K562 (cell line): ENCODE measurements around the gene YPEL2. TPM values are rescaled to one million over a fixed set of nuclear protein-coding genes. Genes with fewer than 3 reads are reported as not detected.

ENCODE experiments used
- ATAC-seq: fragments of 200-7000 bp; cut with Tn5 transposase; 3 replicates; pipeline ENCODE4 v1.9.1; 2020; ENCODE audit warnings: moderate library complexity
- BruUV-seq: library from RNA; stranded (reverse); fragments of 400-500 nt; replicated peaks from 2 replicates; lab custom pipeline; 2021; lab: Mats Ljungman, UMichigan
- CTCF ChIA-PET: fragments of 300-600 bp; formaldehyde crosslinking; extraction: SDS; loops from one replicate; lab custom pipeline; 2021; ENCODE audit warnings: low intra/inter-chr PET ratio; lab: Yijun Ruan, JAX
- POLR2A ChIA-PET: fragments of 300-600, 350-650 bp; sonication (Branson Sonifier 250); formaldehyde crosslinking; extraction: SDS; loops from one replicate; lab custom pipeline; 2021; ENCODE audit warnings: antibody characterized with exemption, inconsistent platforms; lab: Yijun Ruan, JAX
- DNase-seq, 4 experiments: peaks; one replicate each; pipeline versions ENCODE4 v3.0.0 to v3.0.0-alpha.2; 2011 to 2018; ENCODE audit warnings: low spot score in 3 of 4, mixed read lengths in 3 of 4; ENCODE audit errors: extremely low read depth in 1 of 4
- FAIRE-seq: peaks from 2 replicates; lab custom pipeline; 2011; peaks lifted over from hg19 to GRCh38; lab: Jason Lieb, UNC
- H2AFZ ChIP-seq: 2 replicates; pipeline ENCODE4 v1.6.0; 2011; ENCODE audit warnings: low read depth, low read length, control low read depth, inconsistent platforms
- H3K27ac ChIP-seq: fragments of 200-600 bp; 3 replicates; pipeline ENCODE4 v1.8.0; 2011; ENCODE audit warnings: low read depth, mild to moderate bottlenecking, control low read depth, inconsistent platforms, low read length, moderate library complexity, mixed read lengths; ENCODE audit errors: extremely low read depth
- H3K27me3 ChIP-seq, 2 experiments: fragments of 300-600 bp in 1 of 2; 2 replicates in 1 of 2; 3 replicates in 1 of 2; pipeline versions ENCODE4 v1.6.0 to v1.8.0; 2011; ENCODE audit warnings: inconsistent platforms in 2 of 2, low read length in 2 of 2, mild to moderate bottlenecking in 1 of 2, mixed read lengths in 1 of 2, moderate library complexity in 1 of 2; ENCODE audit not compliant: control insufficient read depth in 2 of 2, insufficient read depth in 2 of 2
- H3K36me3 ChIP-seq: fragments of 300-600 bp; 3 replicates; pipeline ENCODE4 v1.8.0; 2011; ENCODE audit warnings: mild to moderate bottlenecking, low read length, inconsistent platforms; ENCODE audit not compliant: control insufficient read depth, insufficient read depth
- H3K4me1 ChIP-seq, 2 experiments: fragments of 200-600 bp in 1 of 2; replicated peaks in 1 of 2; 2 replicates in 1 of 2; 3 replicates in 1 of 2; pipeline versions ENCODE4 v1.5.1 to v1.8.0; 2011; ENCODE audit warnings: inconsistent platforms in 2 of 2, low read length in 2 of 2, mild to moderate bottlenecking in 1 of 2, mixed read lengths in 1 of 2, moderate library complexity in 1 of 2; ENCODE audit not compliant: control insufficient read depth in 2 of 2, insufficient read depth in 2 of 2
- H3K4me2 ChIP-seq: 2 replicates; pipeline ENCODE4 v1.6.1; 2011; ENCODE audit warnings: low read length, control low read depth, inconsistent platforms, mixed read lengths; ENCODE audit not compliant: insufficient read depth
- H3K4me3 ChIP-seq: fragments of 200-600 bp; sonication (generic), shearing (Covaris generic); 2 replicates; pipeline ENCODE4 v1.5.1; 2016; ENCODE audit warnings: control low read depth, inconsistent platforms
- H3K79me2 ChIP-seq: fragments of 200-600 bp; 3 replicates; pipeline ENCODE4 v1.8.0; 2011; ENCODE audit warnings: low read length, inconsistent platforms; ENCODE audit not compliant: control insufficient read depth, insufficient read depth
- H3K9ac ChIP-seq, 2 experiments: 2 replicates each; pipeline versions ENCODE4 v1.6.0 to v1.6.1; 2011; ENCODE audit warnings: low read depth in 2 of 2, low read length in 2 of 2, control low read depth in 1 of 2, inconsistent platforms in 1 of 2, mild to moderate bottlenecking in 1 of 2, mixed read lengths in 1 of 2; ENCODE audit not compliant: insufficient read depth in 1 of 2
- H3K9me1 ChIP-seq: one replicate; pipeline ENCODE4 v1.6.0; 2011; ENCODE audit warnings: inconsistent platforms, mild to moderate bottlenecking, low read length, moderate library complexity; ENCODE audit not compliant: control insufficient read depth, insufficient read depth
- H3K9me3 ChIP-seq: replicated peaks from 2 replicates; pipeline ENCODE4 v1.5.1; 2011; ENCODE audit warnings: low read depth, low read length, inconsistent platforms; ENCODE audit not compliant: control insufficient read depth, insufficient read depth
- H4K20me1 ChIP-seq: replicated peaks from 2 replicates; pipeline ENCODE4 v1.6.1; 2011; ENCODE audit warnings: low read length, inconsistent platforms, mixed read lengths; ENCODE audit not compliant: control insufficient read depth, insufficient read depth
- CBFA2T2 ChIP-seq: fragments of 450-650 bp; conservative IDR thresholded peaks from 2 replicates; pipeline ENCODE4 v1.6.1; 2017; ENCODE audit warnings: mild to moderate bottlenecking
- ILK ChIP-seq: fragments of 450-650 bp; IDR thresholded peaks from 2 replicates; pipeline ENCODE4 v1.6.1; 2016; ENCODE audit warnings: missing genetic modification characterization, low read depth, mild to moderate bottlenecking, missing compliant biosample characterization, moderate library complexity, borderline replicate concordance
- MAFG ChIP-seq: fragments of 450-650 bp; conservative IDR thresholded peaks from 2 replicates; pipeline ENCODE4 v1.6.1; 2016; ENCODE audit warnings: missing genetic modification characterization, missing compliant biosample characterization
- MYBL2 ChIP-seq, 2 experiments: fragments of 450-650 bp in 1 of 2; sonication (generic) in 1 of 2; formaldehyde crosslinking in 1 of 2; IDR thresholded peaks; 2 replicates each; pipeline versions ENCODE4 v1.6.1 to v1.8.1; 2017 to 2022; ENCODE audit warnings: borderline replicate concordance in 1 of 2, inconsistent platforms in 1 of 2, low read depth in 1 of 2, mild to moderate bottlenecking in 1 of 2, missing genetic modification reagents in 1 of 2, moderate library complexity in 1 of 2
- PCBP1 ChIP-seq: fragments of 200-400 bp; formaldehyde crosslinking; IDR thresholded peaks from 2 replicates; pipeline ENCODE4 v1.6.1; 2018; ENCODE audit warnings: mild to moderate bottlenecking, low read depth, low read length; ENCODE audit not compliant: poor library complexity, severe bottlenecking
- PRPF4 ChIP-seq: fragments of 200-400 bp; formaldehyde crosslinking; IDR thresholded peaks from one replicate; pipeline ENCODE4 v1.6.1; 2017; ENCODE audit warnings: low read length, low read depth, mild to moderate bottlenecking; ENCODE audit not compliant: insufficient read depth, poor library complexity, severe bottlenecking
- SETDB1 ChIP-seq: IDR thresholded peaks from one replicate; pipeline ENCODE4 v1.6.1; 2012; ENCODE audit warnings: low read length, control low read depth, inconsistent platforms
- SMARCB1 ChIP-seq: IDR thresholded peaks from 2 replicates; pipeline ENCODE4 v1.6.1; 2011; ENCODE audit warnings: improper control_type of control experiment, low read depth; ENCODE audit not compliant: insufficient read length
- STAT6 ChIP-seq: sonication (generic); formaldehyde crosslinking; IDR thresholded peaks from 2 replicates; pipeline ENCODE4 v1.8.1; 2023; ENCODE audit warnings: mild to moderate bottlenecking, missing genetic modification reagents
- THAP7 ChIP-seq: fragments of 250-450 bp; sonication (Bioruptor Pico); IDR thresholded peaks from 2 replicates; pipeline ENCODE4 v1.5.0; 2021
- ZBTB26 ChIP-seq: fragments of 450-650 bp; formaldehyde crosslinking; IDR thresholded peaks from 2 replicates; pipeline ENCODE4 v1.4.0; 2022; ENCODE audit warnings: missing genetic modification characterization
- ZFP36 ChIP-seq: fragments of 150-350 bp; IDR thresholded peaks from 2 replicates; pipeline ENCODE4 v1.6.1; 2018; ENCODE audit warnings: low read length, low read depth; ENCODE audit not compliant: partially characterized antibody
- ZNF3 ChIP-seq: fragments of 250-450 bp; sonication (Bioruptor Pico); IDR thresholded peaks from 2 replicates; pipeline ENCODE4 v1.5.0; 2021; ENCODE audit warnings: mild to moderate bottlenecking, moderate library complexity
- ZNF431 ChIP-seq: sonication (generic); formaldehyde crosslinking; IDR thresholded peaks from 2 replicates; pipeline ENCODE4 v1.8.0; 2022; ENCODE audit warnings: mild to moderate bottlenecking, missing genetic modification reagents
- ZNF445 ChIP-seq: fragments of 250-450 bp; sonication (Bioruptor Pico); IDR thresholded peaks from 2 replicates; pipeline ENCODE4 v1.4.0; 2020; ENCODE audit warnings: low read depth, mild to moderate bottlenecking, moderate library complexity
- ZNF77 ChIP-seq: fragments of 250-450 bp; sonication (Bioruptor Pico); IDR thresholded peaks from 2 replicates; pipeline ENCODE4 v1.5.0; 2020
- WGBS: fragments of 100-300 bp; shearing (Covaris generic); methylation state at CpG from one replicate; pipeline ENCODE4 v1.1.6; 2016; ENCODE audit warnings: low coverage, mixed read lengths; ENCODE audit not compliant: insufficient coverage; ENCODE audit errors: missing lambda C conversion rate; 5-methylcytosine and 5-hydroxymethylcytosine counted together
- in situ Hi-C: fragments of 300-500 bp; cut with MboI; formaldehyde crosslinking; loops from 4 replicates; pipeline ENCODE4 v1.15.0; 2018; ENCODE audit warnings: inconsistent platforms, mixed read lengths
- intact Hi-C: fragments of 100-400 bp; cut with micrococcal nuclease; formaldehyde crosslinking; loops from 2 replicates; pipeline ENCODE4 v1.14.2; 2022
- polyA plus RNA-seq, 8 experiments: library from polyadenylated mRNA; depleted of rRNA in 4 of 8; stranded (reverse) in 5 of 8; unstranded in 3 of 8; fragments of >200 nt; fragmentation: Nextera tagmentation in 2 of 8; fragmentation: Illumina TruSeq in 1 of 8; extraction: Ambion mirVana in 2 of 8; extraction: Trizol in 1 of 8; gene quantifications; 2 replicates each; pipeline versions ENCODE4 v1.2.1 to v1.2.3, GENCODE V29; 2011 to 2014; ENCODE audit warnings: inconsistent platforms in 1 of 8, missing spikeins in 1 of 8
- total RNA-seq, 7 experiments: library from RNA; depleted of rRNA in 6 of 7; stranded (reverse); fragments of >200 nt in 6 of 7; fragmentation: Illumina TruSeq in 2 of 7; extraction: Trizol in 2 of 7; gene quantifications; 2 replicates each; pipeline versions ENCODE4 v1.2.1 to v1.2.3, GENCODE V29; 2011 to 2021; ENCODE audit warnings: low replicate concordance in 1 of 7

The YPEL2 gene
- total and polyA plus RNA-seq, 9 of the 15 experiments (the other 6 are each of a cell fraction or from before 2014, with no cell fraction given), result 0.11 to 2.4 (median 0.47) TPM

- TF ChIP-seq STAT6 (CRISPR knock-in tag), result no peak
- no peak for TF ChIP-seq ZNF77
Observed at GRCh38 chr17:59362811-59363205, 31.4 kb downstream of the YPEL2 start (continued).

- peaks cover 23% of the 10 kb centered on the region for H4K20me1 ChIP-seq
- 0% methylated on average over 3 of the region's 4 CpGs for WGBS
- ChIA-PET POLR2A (interaction anchor here (0.6 to 1.4 kb wide), 5 partner anchors 14 to 847 kb away, joined by 3 to 5 read pairs (median 3); no protein-coding TSS in a partner anchor), CTCF (no interaction called here)
- H2AFZ ChIP-seq, result no peak overlapping the region
- in situ Hi-C loops, result no loop called here
- intact Hi-C loops, result loop anchor here (5.0 kb wide), 3 partner anchors 33 to 57 kb away; partner anchors contain the start of gene YPEL2
- no peaks in the 10 kb centered on the region for H3K79me2 ChIP-seq
- H3K9me1 ChIP-seq, result no peaks in the 10 kb centered on the region
- no peak overlapping the region for H3K4me3 ChIP-seq
- no peaks in the 10 kb centered on the region for H3K9me3 ChIP-seq
- H3K4me1 ChIP-seq, result peaks cover 3 to 15% of the 10 kb centered on the region in 2 experiments; a peak in 4 of 5 replicates
- no peak overlapping the region; a peak in 1 of 4 replicates for H3K9ac ChIP-seq
- DNase-seq, result peak; percentile 76 to 92 (median 82)
- H3K36me3 ChIP-seq, result no peaks in the 10 kb centered on the region
- peaks cover 4 to 16% of the 10 kb centered on the region in 2 experiments; a peak in 2 of 5 replicates for H3K27me3 ChIP-seq
- peak; percentile 96 for ATAC-seq
- peak; percentile 98 for FAIRE-seq
- BruUV-seq, result no TSS peak
- no peak overlapping the region for H3K4me2 ChIP-seq
- H3K27ac ChIP-seq, result no peak overlapping the region
- TF ChIP-seq ILK (tag) (no peak), SETDB1 (no peak), PCBP1 (no peak), THAP7 (CRISPR knock-in tag) (no peak), ZNF431 (CRISPR knock-in tag) (no peak), ZNF3 (CRISPR knock-in tag) (no peak), ZFP36 (peak; percentile 3), MYBL2 (IDR thresholded peaks at IDR 0.05; ENCODE audit: low read depth) (no peak; the same call in 1 of the 2 replicates), MYBL2 (CRISPR knock-in tag; IDR thresholded peaks at IDR 0.05; ENCODE audit: borderline replicate concordance) (no peak), SMARCB1 (no peak), ZNF445 (no peak), CBFA2T2 (peak; percentile 97), ZBTB26 (CRISPR knock-in tag) (no peak), MAFG (no peak), PRPF4 (no peak)
Observed at GRCh38 chr17:59365383-59365981, 34.0 kb downstream of the YPEL2 start.
